HEK293 (cell line): ENCODE data around the gene DSCAM.

Source experiments
- CTCF ChIA-PET: fragments of 350-600 bp; formaldehyde crosslinking; extraction: SDS; loops from one replicate; lab custom pipeline; 2021; ENCODE audit warnings: antibody characterized with exemption; lab: Yijun Ruan, JAX
- POLR2A ChIA-PET: fragments of 300-600 bp; formaldehyde crosslinking; extraction: SDS; loops from one replicate; lab custom pipeline; 2020; ENCODE audit warnings: antibody characterized with exemption, inconsistent platforms; lab: Yijun Ruan, JAX
- H3K27ac ChIP-seq: fragments of 200-500 bp; sonication (Bioruptor generic); 2 replicates; pipeline ENCODE4 v1.5.1; 2014; ENCODE audit warnings: low read depth, low read length, control low read depth, inconsistent platforms; ENCODE audit errors: extremely low read depth
- H3K36me3 ChIP-seq, 2 experiments: fragments of 200-500 bp in 1 of 2; sonication (Bioruptor generic) in 1 of 2; 1 replicate in 1 of 2; 2 replicates in 1 of 2; pipeline ENCODE4 v1.5.1; 2014 to 2017; ENCODE audit warnings: inconsistent platforms in 2 of 2, low read length in 2 of 2; ENCODE audit not compliant: control insufficient read depth in 2 of 2, insufficient read depth in 1 of 2
- H3K4me1 ChIP-seq: fragments of 200-500 bp; sonication (Bioruptor generic); 2 replicates; pipeline ENCODE4 v1.5.1; 2014; ENCODE audit warnings: mild to moderate bottlenecking, low read length, inconsistent platforms; ENCODE audit not compliant: control insufficient read depth, insufficient read depth
- H3K4me3 ChIP-seq: 2 replicates; pipeline ENCODE4 v1.5.1; 2011; ENCODE audit warnings: low read depth, mild to moderate bottlenecking, control low read depth, low read length, moderate library complexity
- H3K9me3 ChIP-seq: fragments of 200-500 bp; sonication (Bioruptor generic); 2 replicates; pipeline ENCODE4 v1.5.1; 2014; ENCODE audit warnings: low read depth, low read length, inconsistent platforms; ENCODE audit not compliant: control insufficient read depth, insufficient read depth
- BCL6B ChIP-seq: fragments of 450-650 bp; formaldehyde crosslinking; IDR thresholded peaks from 2 replicates; pipeline ENCODE4 v1.5.1; 2017; ENCODE audit warnings: missing biosample characterization, missing genetic modification characterization
- PRDM1 ChIP-seq: fragments of 450-650 bp; formaldehyde crosslinking; IDR thresholded peaks from 2 replicates; pipeline ENCODE4; 2016; ENCODE audit warnings: missing biosample characterization, missing genetic modification characterization
- PRDM2 ChIP-seq: fragments of 450-650 bp; formaldehyde crosslinking; IDR thresholded peaks from 2 replicates; pipeline ENCODE4 v1.5.1; 2016; ENCODE audit warnings: missing biosample characterization, missing genetic modification characterization, borderline replicate concordance
- PRDM6 ChIP-seq: fragments of 450-650 bp; formaldehyde crosslinking; IDR thresholded peaks from 2 replicates; pipeline ENCODE4 v1.5.1; 2017; ENCODE audit warnings: missing biosample characterization, missing genetic modification characterization
- SP3 ChIP-seq: fragments of 450-650 bp; formaldehyde crosslinking; IDR thresholded peaks from 2 replicates; pipeline ENCODE4 v1.5.1; 2016; ENCODE audit warnings: missing biosample characterization, missing genetic modification characterization
- ZFP37 ChIP-seq: fragments of 450-650 bp; formaldehyde crosslinking; IDR thresholded peaks from 2 replicates; pipeline ENCODE4 v1.5.1; 2016; ENCODE audit warnings: missing biosample characterization, missing genetic modification characterization
- ZFP41 ChIP-seq: fragments of 450-650 bp; formaldehyde crosslinking; IDR thresholded peaks from 2 replicates; pipeline ENCODE4 v1.5.1; 2016; ENCODE audit warnings: missing biosample characterization, missing genetic modification characterization, borderline replicate concordance
- ZNF121 ChIP-seq: fragments of 450-650 bp; formaldehyde crosslinking; IDR thresholded peaks from 2 replicates; pipeline ENCODE4 v1.5.1; 2016; ENCODE audit warnings: missing biosample characterization, missing genetic modification characterization
- ZNF133 ChIP-seq: fragments of 450-650 bp; formaldehyde crosslinking; IDR thresholded peaks from 2 replicates; pipeline ENCODE4 v1.5.1; 2016; ENCODE audit warnings: missing biosample characterization, missing genetic modification characterization
- ZNF214 ChIP-seq: fragments of 450-650 bp; formaldehyde crosslinking; IDR thresholded peaks from 2 replicates; pipeline ENCODE4 v1.5.1; 2017; ENCODE audit warnings: missing biosample characterization, mild to moderate bottlenecking, missing genetic modification characterization, borderline replicate concordance
- ZNF23 ChIP-seq: fragments of 450-650 bp; formaldehyde crosslinking; IDR thresholded peaks from 2 replicates; pipeline ENCODE4 v1.5.1; 2016; ENCODE audit warnings: missing biosample characterization, missing genetic modification characterization, borderline replicate concordance
- ZNF302 ChIP-seq: fragments of 450-650 bp; formaldehyde crosslinking; IDR thresholded peaks from 2 replicates; pipeline ENCODE4 v1.5.1; 2016; ENCODE audit warnings: missing biosample characterization, missing genetic modification characterization, low read depth
- ZNF350 ChIP-seq: fragments of 450-650 bp; formaldehyde crosslinking; IDR thresholded peaks from 2 replicates; pipeline ENCODE4 v1.5.0; 2017; ENCODE audit warnings: missing biosample characterization, mild to moderate bottlenecking, missing genetic modification characterization
- ZNF354C ChIP-seq: fragments of 450-650 bp; formaldehyde crosslinking; IDR thresholded peaks from 2 replicates; pipeline ENCODE4 v1.5.1; 2016; ENCODE audit warnings: missing biosample characterization, missing genetic modification characterization, low read depth, borderline replicate concordance
- ZNF391 ChIP-seq: fragments of 450-650 bp; formaldehyde crosslinking; IDR thresholded peaks from 2 replicates; pipeline ENCODE4 v1.5.1; 2016; ENCODE audit warnings: low read depth, missing biosample characterization, missing genetic modification characterization, borderline replicate concordance
- ZNF398 ChIP-seq: fragments of 450-650 bp; formaldehyde crosslinking; IDR thresholded peaks from 2 replicates; pipeline ENCODE4 v1.5.1; 2017; ENCODE audit warnings: missing biosample characterization, missing genetic modification characterization
- ZNF423 ChIP-seq: fragments of 450-650 bp; formaldehyde crosslinking; IDR thresholded peaks from 2 replicates; pipeline ENCODE4 v1.5.1; 2016; ENCODE audit warnings: missing biosample characterization, missing genetic modification characterization
- ZNF426 ChIP-seq: fragments of 450-650 bp; formaldehyde crosslinking; IDR thresholded peaks from 2 replicates; pipeline ENCODE4 v1.5.1; 2017; ENCODE audit warnings: missing biosample characterization, missing genetic modification characterization, mild to moderate bottlenecking, inconsistent platforms, moderate library complexity
- ZNF473 ChIP-seq: fragments of 450-650 bp; formaldehyde crosslinking; IDR thresholded peaks from 2 replicates; pipeline ENCODE4 v1.5.1; 2017; ENCODE audit warnings: missing biosample characterization, missing genetic modification characterization
- ZNF571 ChIP-seq: fragments of 450-650 bp; formaldehyde crosslinking; IDR thresholded peaks from 2 replicates; pipeline ENCODE4 v1.5.0; 2017; ENCODE audit warnings: missing biosample characterization, missing genetic modification characterization
- ZNF596 ChIP-seq: fragments of 450-650 bp; IDR thresholded peaks from 2 replicates; pipeline ENCODE4 v1.5.0; 2018; ENCODE audit warnings: missing biosample characterization, mild to moderate bottlenecking, missing genetic modification characterization, moderate library complexity
- ZNF701 ChIP-seq: fragments of 450-650 bp; formaldehyde crosslinking; IDR thresholded peaks from 2 replicates; pipeline ENCODE4 v1.5.1; 2016; ENCODE audit warnings: missing biosample characterization, missing genetic modification characterization
- ZNF776 ChIP-seq: fragments of 450-650 bp; formaldehyde crosslinking; IDR thresholded peaks from 2 replicates; pipeline ENCODE4 v1.5.0; 2017; ENCODE audit warnings: missing biosample characterization, missing genetic modification characterization, borderline replicate concordance
- ZNF830 ChIP-seq: fragments of 450-650 bp; IDR thresholded peaks from 2 replicates; pipeline ENCODE4 v1.5.0; 2018; ENCODE audit warnings: missing biosample characterization, missing genetic modification characterization, low read depth, mild to moderate bottlenecking, moderate library complexity
- ZSCAN16 ChIP-seq: fragments of 450-650 bp; formaldehyde crosslinking; IDR thresholded peaks from 2 replicates; pipeline ENCODE4 v1.5.1; 2016; ENCODE audit warnings: missing biosample characterization, missing genetic modification characterization

DSCAM gene

GRCh38 chr21:40452548-40452947 is 394.4 kb downstream of the DSCAM start:
- H3K9me3 ChIP-seq: no peaks in the 10 kb centered on the region
- ChIA-PET POLR2A (no interaction called here), CTCF (interaction anchor here (0.6 to 1.2 kb wide), 4 partner anchors 14 to 1586 kb away, joined by 3 to 5 read pairs (median 3); no protein-coding TSS in a partner anchor)

GRCh38 chr21:40447016-40447415 is 399.9 kb downstream of the DSCAM start:
- Histone ChIP-seq H3K4me1 (no peaks in the 10 kb centered on the region), H3K9me3 (no peaks in the 10 kb centered on the region), H3K36me3 (no peaks in the 10 kb centered on the region), H3K4me3 (no peak overlapping the region), H3K27ac (no peak overlapping the region)
- ChIA-PET CTCF (no interaction called here), POLR2A (no interaction called here)
- no peak for TF ChIP-seq ZNF121
- TF ChIP-seq ZSCAN16 (tag by site-specific recombination): no peak
- no peak for TF ChIP-seq PRDM2 (tag by site-specific recombination)
- TF ChIP-seq ZNF214 (tag by site-specific recombination): no peak
- TF ChIP-seq ZNF426 (tag by site-specific recombination): no peak
- no peak for TF ChIP-seq ZNF133 (tag by site-specific recombination)
- TF ChIP-seq ZNF23 (tag by site-specific recombination): no peak
- no peak for TF ChIP-seq ZNF354C (tag by site-specific recombination)
- TF ChIP-seq BCL6B (tag by site-specific recombination): no peak
- no peak for TF ChIP-seq ZNF391 (tag by site-specific recombination)
- TF ChIP-seq ZNF596 (tag by site-specific recombination): no peak
- TF ChIP-seq ZFP41: no peak
- no peak for TF ChIP-seq PRDM1 (tag by site-specific recombination)

More at GRCh38 chr21:40452548-40452947, 394.4 kb downstream of the DSCAM start:
- TF ChIP-seq ZNF830 (tag by site-specific recombination) (no peak), ZNF701 (tag by site-specific recombination) (no peak), SP3 (tag by site-specific recombination) (no peak), ZNF776 (no peak), ZNF473 (tag by site-specific recombination) (no peak), ZNF423 (no peak), PRDM1 (tag by site-specific recombination) (no peak), PRDM6 (no peak), ZNF398 (tag by site-specific recombination) (no peak), ZFP37 (tag by site-specific recombination) (no peak), ZNF302 (tag by site-specific recombination) (no peak), ZNF571 (tag by site-specific recombination) (no peak), ZNF350 (no peak)
- no peaks in the 10 kb centered on the region for H3K36me3 ChIP-seq
- no peak overlapping the region for H3K4me3 ChIP-seq
- H3K4me1 ChIP-seq: no peaks in the 10 kb centered on the region
- H3K27ac ChIP-seq: no peak overlapping the region
